Measurements from ENCODE around the gene RNU7-1.

- TF ChIP-seq CTCF (IDR thresholded peaks at IDR 0.05; ENCODE audit: insufficient read depth, low read length, poor library complexity, severe bottlenecking) (no peak), EZH2phosphoT487 (conservative IDR thresholded peaks at IDR 0.05; ENCODE audit: low read length) (no peak)
Measured at GRCh38 chr12:6896846-6897435, 46.7 kb upstream of the RNU7-1 start.
